ENCODE data around the gene PJA2.

DNA sequence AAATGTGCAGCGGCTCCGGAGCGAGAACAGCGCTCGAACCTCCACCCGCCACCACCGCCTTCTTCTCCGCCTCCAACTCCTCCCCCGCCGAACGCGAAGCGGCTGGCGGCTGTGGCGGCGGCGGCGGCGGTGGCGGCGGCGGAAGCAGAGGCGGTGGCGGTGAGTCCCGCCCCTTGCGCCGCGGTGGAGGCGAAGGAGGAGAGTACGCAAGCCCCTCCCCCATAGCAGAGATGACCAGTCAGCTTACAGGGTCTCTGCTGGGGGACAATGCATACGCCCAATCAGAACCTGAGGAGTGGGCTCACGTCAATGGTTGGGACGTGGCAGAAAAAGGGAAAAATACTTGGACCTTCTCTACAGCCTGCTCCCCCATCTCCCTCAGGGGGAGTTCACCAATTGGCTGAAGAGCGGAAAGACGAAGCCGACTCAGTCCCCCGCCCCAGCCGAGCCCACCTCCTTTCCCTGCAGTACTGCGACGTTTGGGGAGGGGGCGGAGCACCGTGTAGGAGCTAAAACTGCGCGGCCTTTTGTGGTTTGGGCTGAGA lies at the start of gene PJA2:
- TF ChIP-seq, protein P1, sequence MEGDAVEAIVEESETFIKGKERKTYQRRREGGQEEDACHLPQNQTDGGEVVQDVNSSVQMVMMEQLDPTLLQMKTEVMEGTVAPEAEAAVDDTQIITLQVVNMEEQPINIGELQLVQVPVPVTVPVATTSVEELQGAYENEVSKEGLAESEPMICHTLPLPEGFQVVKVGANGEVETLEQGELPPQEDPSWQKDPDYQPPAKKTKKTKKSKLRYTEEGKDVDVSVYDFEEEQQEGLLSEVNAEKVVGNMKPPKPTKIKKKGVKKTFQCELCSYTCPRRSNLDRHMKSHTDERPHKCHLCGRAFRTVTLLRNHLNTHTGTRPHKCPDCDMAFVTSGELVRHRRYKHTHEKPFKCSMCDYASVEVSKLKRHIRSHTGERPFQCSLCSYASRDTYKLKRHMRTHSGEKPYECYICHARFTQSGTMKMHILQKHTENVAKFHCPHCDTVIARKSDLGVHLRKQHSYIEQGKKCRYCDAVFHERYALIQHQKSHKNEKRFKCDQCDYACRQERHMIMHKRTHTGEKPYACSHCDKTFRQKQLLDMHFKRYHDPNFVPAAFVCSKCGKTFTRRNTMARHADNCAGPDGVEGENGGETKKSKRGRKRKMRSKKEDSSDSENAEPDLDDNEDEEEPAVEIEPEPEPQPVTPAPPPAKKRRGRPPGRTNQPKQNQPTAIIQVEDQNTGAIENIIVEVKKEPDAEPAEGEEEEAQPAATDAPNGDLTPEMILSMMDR (conservative IDR thresholded peaks at IDR 0.05; ENCODE audit: low read depth, low read length), result no peak
- TF ChIP-seq EZH2 (IDR thresholded peaks at IDR 0.05; ENCODE audit: low read length, unreplicated experiment), result no peak

Measured in PC-3 (cell line).